Heart right ventricle (tissue), 16 donors: ENCODE measurements around the gene RNF182. TPM values are rescaled to one million over a fixed set of nuclear protein-coding genes. Genes with fewer than 3 reads are reported as not detected.

ENCODE experiments used
- ATAC-seq, 8 donors: fragments of 200-7000 bp; cut with Tn5 transposase; one replicate each; pipeline ENCODE4 v1.9.1; 2020; ENCODE audit warnings: mild to moderate bottlenecking in 8 of 8, moderate library complexity in 8 of 8, moderate number of reproducible peaks in 1 of 8
- DNase-seq, 2 donors: peaks; one replicate each; pipeline ENCODE4 v3.0.0-alpha.2; 2020
- H3K27ac ChIP-seq, 10 donors: fragments of 200-600 bp; sonication (generic) in 2 of 10; one replicate each; pipeline versions ENCODE4 v1.5.0 to v1.8.0; 2020 to 2022; ENCODE audit warnings: mild to moderate bottlenecking in 3 of 10
- H3K27me3 ChIP-seq, 7 donors: fragments of 200-600 bp; one replicate each; pipeline ENCODE4 v1.8.0; 2021 to 2022; ENCODE audit warnings: mild to moderate bottlenecking in 2 of 7
- H3K36me3 ChIP-seq, 9 donors: fragments of 200-600 bp; sonication (generic) in 1 of 9; one replicate each; pipeline versions ENCODE4 v1.5.0 to v1.8.0; 2020 to 2022; ENCODE audit warnings: mild to moderate bottlenecking in 2 of 9
- H3K4me1 ChIP-seq, 9 donors: fragments of 200-600 bp; sonication (generic) in 1 of 9; one replicate each; pipeline versions ENCODE4 v1.5.0 to v1.8.0; 2020 to 2022; ENCODE audit warnings: mild to moderate bottlenecking in 4 of 9
- H3K4me3 ChIP-seq, 10 donors: fragments of 200-600 bp; sonication (generic) in 2 of 10; one replicate each; pipeline versions ENCODE4 v1.5.0 to v1.8.0; 2020 to 2022; ENCODE audit warnings: mild to moderate bottlenecking in 7 of 10, moderate library complexity in 2 of 10
- H3K9me3 ChIP-seq, 11 donors: fragments of 200-600 bp in 10 of 11; sonication (generic) in 2 of 11; one replicate each; pipeline versions ENCODE4 v1.5.0 to v1.8.0; 2013 to 2022; ENCODE audit warnings: mild to moderate bottlenecking in 2 of 11, control low read depth in 1 of 11, moderate library complexity in 1 of 11
- WGBS, 2 donors: extraction: QIAGEN DNeasy Blood & Tissue Kit; methylation state at CpG; one replicate each; pipeline ENCODE4 v1.1.7; 2013; ENCODE audit warnings: inconsistent platforms in 1 of 2; 5-methylcytosine and 5-hydroxymethylcytosine counted together
- intact Hi-C, 10 donors: fragments of 100-400 bp; cut with DNase I; formaldehyde crosslinking; loops; one replicate each; pipeline versions ENCODE4 v1.11.1 to v1.14.2; 2022
- polyA plus RNA-seq, 2 donors: library from polyadenylated mRNA; stranded (reverse); fragments of 200-250 nt; gene quantifications; one replicate each; pipeline ENCODE4 v1.2.3, GENCODE V29; 2013
- total RNA-seq, 10 donors: library from RNA; stranded (reverse); fragmentation: NEBNext Ultra II Directional in 3 of 10; extraction: Animal tissue kit (Norgen Biotek cat#: 25700) in 3 of 10; gene quantifications; one replicate each; pipeline versions ENCODE4 v1.2.1 to v1.2.4, GENCODE V29; 2021 to 2023
- TF ChIP-seq, protein P1 (sequence below), 9 donors: fragments of 200-600 bp; sonication (generic) in 2 of 9; IDR thresholded peaks; one replicate each; pipeline versions ENCODE4 v1.5.0 to v1.8.0; 2021 to 2022; ENCODE audit warnings: antibody characterized with exemption in 9 of 9, mild to moderate bottlenecking in 5 of 9, moderate library complexity in 1 of 9
- donor health status: Arrhythmogenic right ventricular cardiomyopathy.
- donor health status: ischemic (EF 13 %, LVEDD 7.1; RV severe dilation, severe dysfunction).
- donor health status: healthy with polysubstance abuse.
- donor health status: DM: no; HTN: yes; CAD: no.
- donor health status: DM: no; HTN: no; CAD: no.
- donor health status: ischemic (EF 25% LVEDD 6.9; RV normal size, moderate dysfunction).
- donor health status: ischemic (EF 25% LVEDD 5.7; RV mildly dilated, moderate dysfunction).
- donor health status: healthy.
- donor health status: DM: yes; HTN: yes; CAD: no.
- donor health status: Ischemic cardiomyopathy.
- donor health status: ischemic (EF 35%, LVEDD 5.7; RV mildly dilated, moderate dysfunction).
- donor health status: nonischemic (EF 11% LVEDD 7.7; RV severe dilation, severe dysfunction).
- donor health status: DM: yes; HTN: yes; CAD: no.
- donor health status: PGD.
- donor health status: ischemic (EF 29% LVEDD 5.4; RV normal size, mild dysfunction).
- donor health status: nonischemic (EF 23%, LVEDD 6.1; RV moderate dilation, normal function).

The RNF182 gene
- total and polyA plus RNA-seq, 12 donors = 0.06 to 0.07 TPM; not detected in 10

DNA sequence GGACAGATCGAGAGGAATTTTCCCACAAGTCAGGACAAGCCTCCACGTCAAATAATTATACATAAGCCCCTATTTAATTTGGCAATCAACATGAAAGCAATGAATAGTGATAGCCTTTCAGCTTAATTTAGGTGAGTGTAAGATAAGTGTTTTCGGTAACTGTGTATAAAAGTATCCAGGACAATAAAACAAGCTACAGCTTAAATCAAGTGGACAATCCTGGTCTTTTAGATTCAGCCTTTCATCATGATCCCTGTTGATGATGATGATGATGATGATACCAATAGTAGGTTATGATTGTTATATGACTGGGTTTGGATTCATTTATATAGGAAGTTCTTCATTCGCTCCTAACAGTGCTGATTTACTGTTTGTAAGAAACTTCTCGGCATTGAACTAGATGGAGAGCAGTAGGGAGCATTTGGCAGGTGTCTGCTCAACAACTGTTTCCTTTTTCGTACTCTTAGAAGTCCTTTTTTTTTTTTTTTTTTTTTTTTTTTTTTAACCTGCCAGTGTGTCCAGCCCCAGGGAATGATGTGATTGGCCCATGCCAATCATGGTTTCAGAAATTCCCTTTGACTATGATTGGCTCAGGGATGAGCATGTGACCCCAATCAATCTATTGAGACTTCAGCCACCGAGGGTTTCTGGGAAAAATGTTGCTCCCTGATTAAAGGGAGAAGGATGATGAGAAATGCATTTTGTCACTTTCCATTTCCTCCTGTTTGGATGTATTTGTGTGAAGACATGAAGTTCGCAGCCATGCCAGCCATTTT lies 11.3 kb upstream of the RNF182 start:
- peaks cover 0 to 4% (median 0%) of the 10 kb centered on the region in 9 donors for H3K4me1 ChIP-seq
- no peak overlapping the region for H3K27ac ChIP-seq
- WGBS, 2 donors = 69 to 80% methylated on average over 8 of the region's 8 CpGs
- TF ChIP-seq, protein P1, sequence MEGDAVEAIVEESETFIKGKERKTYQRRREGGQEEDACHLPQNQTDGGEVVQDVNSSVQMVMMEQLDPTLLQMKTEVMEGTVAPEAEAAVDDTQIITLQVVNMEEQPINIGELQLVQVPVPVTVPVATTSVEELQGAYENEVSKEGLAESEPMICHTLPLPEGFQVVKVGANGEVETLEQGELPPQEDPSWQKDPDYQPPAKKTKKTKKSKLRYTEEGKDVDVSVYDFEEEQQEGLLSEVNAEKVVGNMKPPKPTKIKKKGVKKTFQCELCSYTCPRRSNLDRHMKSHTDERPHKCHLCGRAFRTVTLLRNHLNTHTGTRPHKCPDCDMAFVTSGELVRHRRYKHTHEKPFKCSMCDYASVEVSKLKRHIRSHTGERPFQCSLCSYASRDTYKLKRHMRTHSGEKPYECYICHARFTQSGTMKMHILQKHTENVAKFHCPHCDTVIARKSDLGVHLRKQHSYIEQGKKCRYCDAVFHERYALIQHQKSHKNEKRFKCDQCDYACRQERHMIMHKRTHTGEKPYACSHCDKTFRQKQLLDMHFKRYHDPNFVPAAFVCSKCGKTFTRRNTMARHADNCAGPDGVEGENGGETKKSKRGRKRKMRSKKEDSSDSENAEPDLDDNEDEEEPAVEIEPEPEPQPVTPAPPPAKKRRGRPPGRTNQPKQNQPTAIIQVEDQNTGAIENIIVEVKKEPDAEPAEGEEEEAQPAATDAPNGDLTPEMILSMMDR (IDR thresholded peaks at IDR 0.05) = no peak
- DNase-seq (no peak), ATAC-seq (no peak)
- H3K9me3 ChIP-seq = no peaks in the 10 kb centered on the region
- intact Hi-C loops = loop anchor here in 7 of 10 donors (5.0 to 10.0 kb wide), 5 partner anchors 131 to 1711 kb away; no protein-coding TSS in a partner anchor
- H3K36me3 ChIP-seq = no peaks in the 10 kb centered on the region
- H3K4me3 ChIP-seq = no peak overlapping the region
- H3K27me3 ChIP-seq = peaks cover 0 to 35% (median 10%) of the 10 kb centered on the region in 7 donors

DNA sequence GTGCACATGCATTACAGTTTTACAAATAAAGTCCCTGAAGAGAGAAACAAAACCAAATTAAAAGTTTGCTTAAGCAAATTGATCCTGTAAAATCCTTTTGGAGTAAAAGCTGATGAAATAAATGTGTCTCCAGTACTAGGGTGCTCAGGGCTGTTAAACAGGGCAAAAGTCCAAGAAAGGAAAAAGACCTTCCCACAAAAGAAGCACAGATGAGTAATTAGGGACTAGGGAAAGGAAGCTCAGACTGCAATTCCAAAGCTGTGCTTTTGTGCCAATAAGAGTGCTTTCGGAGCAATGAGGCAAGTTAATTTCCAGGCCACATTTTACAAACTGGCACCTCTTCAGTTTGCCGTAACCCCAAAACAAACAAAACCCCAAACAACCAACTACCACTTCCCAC lies 10.4 kb upstream of the RNF182 start:
- Histone ChIP-seq H3K4me3 (no peak overlapping the region), H3K27me3 (peaks cover 0 to 35% (median 13%) of the 10 kb centered on the region in 7 donors), H3K27ac (no peak overlapping the region), H3K4me1 (peaks cover 0 to 4% (median 0%) of the 10 kb centered on the region in 9 donors), H3K9me3 (no peaks in the 10 kb centered on the region), H3K36me3 (no peaks in the 10 kb centered on the region)
- 48 to 59% methylated on average over 2 of the region's 2 CpGs for WGBS, 2 donors
- ATAC-seq (no peak), DNase-seq (no peak)
- TF ChIP-seq, protein P1 (IDR thresholded peaks at IDR 0.05) = no peak
- intact Hi-C loops = loop anchor here in 7 of 10 donors (5.0 to 10.0 kb wide), 5 partner anchors 130 to 1710 kb away; no protein-coding TSS in a partner anchor

DNA sequence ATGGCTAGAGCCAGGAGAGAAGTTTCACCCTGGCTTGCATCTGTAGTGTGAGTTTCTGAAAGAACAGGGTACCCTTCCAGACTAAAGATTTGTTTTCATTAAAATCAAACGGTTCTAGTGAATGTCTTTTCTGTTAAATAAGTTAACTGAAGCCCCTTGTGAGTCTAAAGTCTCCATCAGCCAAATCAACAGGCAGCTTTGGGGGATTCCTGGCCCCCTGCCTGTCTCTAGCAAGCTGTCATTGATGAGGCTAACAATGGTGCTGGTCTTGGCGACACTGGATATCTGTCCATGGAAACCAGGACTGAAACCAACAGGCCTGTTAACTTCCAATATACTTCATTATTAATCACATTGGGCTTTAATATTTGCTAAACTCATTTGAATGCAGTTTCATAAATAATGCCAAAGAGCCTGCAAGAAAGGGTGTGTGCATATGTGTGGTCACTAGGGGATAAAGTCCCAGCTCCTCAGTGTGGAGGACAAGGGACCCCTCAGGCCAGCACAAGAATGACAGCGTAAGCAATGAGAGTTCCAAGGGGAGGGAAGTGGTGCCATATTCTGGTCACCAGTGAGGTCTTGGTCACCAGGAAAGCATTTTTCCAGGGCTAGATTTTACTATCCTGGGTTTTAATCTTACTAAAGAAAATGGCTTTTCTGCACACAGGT lies 9.1 kb upstream of the RNF182 start:
- 85% methylated on average over 3 of the region's 3 CpGs for WGBS, 2 donors
- DNase-seq = no peak
- H3K9me3 ChIP-seq = no peaks in the 10 kb centered on the region
- no peak for ATAC-seq
- TF ChIP-seq, protein P1 (IDR thresholded peaks at IDR 0.05) = no peak
- H3K27me3 ChIP-seq = peaks cover 0 to 47% (median 13%) of the 10 kb centered on the region in 7 donors
- H3K27ac ChIP-seq = no peak overlapping the region
- intact Hi-C loops = loop anchor here in 3 of 10 donors (10.0 kb wide), 3 partner anchors 129 to 1709 kb away; no protein-coding TSS in a partner anchor
- no peak overlapping the region for H3K4me3 ChIP-seq
- peaks cover 0 to 4% (median 0%) of the 10 kb centered on the region in 9 donors for H3K4me1 ChIP-seq
- H3K36me3 ChIP-seq = no peaks in the 10 kb centered on the region

DNA sequence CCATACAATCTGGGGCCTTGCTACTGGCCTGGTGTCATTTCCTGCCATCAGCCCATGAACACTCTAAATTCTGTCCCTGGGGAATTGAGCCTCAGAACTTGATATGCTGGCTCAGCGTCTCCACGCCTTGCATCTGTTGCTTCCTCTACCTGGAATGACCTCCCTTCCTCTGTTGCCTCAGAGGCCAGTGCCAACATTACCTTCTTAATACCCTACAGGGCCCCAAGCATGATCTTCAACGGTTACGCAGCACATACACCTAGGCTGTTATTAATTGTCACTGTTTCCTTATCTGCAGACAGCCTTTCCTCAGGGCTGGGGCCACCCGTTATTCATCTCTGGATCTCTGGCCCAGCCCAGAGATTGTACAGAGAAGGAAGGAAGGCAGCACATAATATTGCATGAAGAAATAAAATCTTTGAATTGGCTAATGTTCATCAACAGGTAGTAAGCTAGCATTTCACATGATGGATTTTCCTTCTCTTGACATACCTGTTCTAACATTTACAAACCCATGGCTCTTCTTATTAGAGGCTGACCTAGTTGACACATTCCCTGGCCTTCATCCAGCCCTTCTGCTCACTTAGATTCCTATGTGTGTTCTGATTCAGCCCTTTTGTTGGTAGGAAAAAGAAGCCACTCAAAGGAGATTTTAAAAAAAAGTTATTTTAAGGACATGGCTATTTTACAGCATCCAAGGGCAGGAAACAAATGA lies 8.4 kb upstream of the RNF182 start:
- Histone ChIP-seq H3K4me1 (peaks cover 0 to 4% (median 0%) of the 10 kb centered on the region in 9 donors), H3K4me3 (no peak overlapping the region), H3K27ac (no peak overlapping the region), H3K36me3 (no peaks in the 10 kb centered on the region), H3K27me3 (peaks cover 0 to 52% (median 14%) of the 10 kb centered on the region in 7 donors), H3K9me3 (no peaks in the 10 kb centered on the region)
- WGBS, 2 donors = 62 to 71% methylated on average over 5 of the region's 5 CpGs
- ATAC-seq (no peak), DNase-seq (no peak)
- intact Hi-C loops = loop anchor here in 3 of 10 donors (10.0 kb wide), 3 partner anchors 128 to 1708 kb away; no protein-coding TSS in a partner anchor
- TF ChIP-seq, protein P1 (IDR thresholded peaks at IDR 0.05) = no peak
